HepG2 (cell line): ENCODE data around the gene GPC6. TPM values are rescaled to one million over a fixed set of nuclear protein-coding genes. Genes with fewer than 3 reads are reported as not detected.

ENCODE experiments used
- AHR ChIP-seq: IDR thresholded peaks from 2 replicates; pipeline ENCODE4 v1.6.1; 2018; ENCODE audit warnings: missing genetic modification reagents, missing compliant biosample characterization
- ATF6 ChIP-seq: sonication (generic); formaldehyde crosslinking; conservative IDR thresholded peaks from 2 replicates; pipeline ENCODE4 v1.4.0; 2020; ENCODE audit warnings: missing genetic modification reagents
- CCAR2 ChIP-seq: fragments of 200-400 bp; formaldehyde crosslinking; optimal IDR thresholded peaks from 2 replicates; pipeline ENCODE3; 2018; ENCODE audit warnings: low read depth, mild to moderate bottlenecking, low read length, moderate library complexity
- CENPX ChIP-seq: sonication (generic); formaldehyde crosslinking; IDR thresholded peaks from 2 replicates; pipeline ENCODE4 v1.9.0; 2021; ENCODE audit warnings: mild to moderate bottlenecking, missing genetic modification reagents, moderate library complexity
- DZIP1 ChIP-seq: sonication (generic); formaldehyde crosslinking; IDR thresholded peaks from 2 replicates; pipeline ENCODE4 v1.5.0; 2020; ENCODE audit warnings: mild to moderate bottlenecking, missing genetic modification reagents
- ELF1 ChIP-seq: sonication (generic); formaldehyde crosslinking; IDR thresholded peaks from 2 replicates; pipeline ENCODE4 v1.4.0; 2020; ENCODE audit warnings: missing genetic modification reagents
- FOSL2 ChIP-seq: sonication (generic); formaldehyde crosslinking; IDR thresholded peaks from 2 replicates; pipeline ENCODE4 v1.4.0; 2020; ENCODE audit warnings: missing genetic modification reagents
- FOXK1 ChIP-seq: sonication (generic); formaldehyde crosslinking; IDR thresholded peaks from 2 replicates; pipeline ENCODE4 v1.4.0; 2020; ENCODE audit warnings: low read depth, missing genetic modification reagents, borderline replicate concordance
- MXI1 ChIP-seq: IDR thresholded peaks from 3 replicates; pipeline ENCODE4 v1.6.1; 2012; ENCODE audit warnings: low read depth, low read length, inconsistent platforms, borderline replicate concordance
- NAIF1 ChIP-seq: sonication (generic); formaldehyde crosslinking; IDR thresholded peaks from 2 replicates; pipeline ENCODE4 v1.5.0; 2020; ENCODE audit warnings: mild to moderate bottlenecking, missing genetic modification reagents, borderline replicate concordance
- NFATC3 ChIP-seq: sonication (generic); formaldehyde crosslinking; IDR thresholded peaks from 2 replicates; pipeline ENCODE4 v1.5.1; 2020; ENCODE audit warnings: mild to moderate bottlenecking, missing genetic modification reagents
- NPAS2 ChIP-seq: sonication (generic); formaldehyde crosslinking; IDR thresholded peaks from 2 replicates; pipeline ENCODE4 v1.8.0; 2022; ENCODE audit warnings: mild to moderate bottlenecking, missing genetic modification reagents, borderline replicate concordance
- NR2F6 ChIP-seq, 2 experiments: IDR thresholded peaks; 2 replicates each; pipeline ENCODE4 v1.6.1; 2016; ENCODE audit warnings: antibody characterized with exemption in 1 of 2, mild to moderate bottlenecking in 1 of 2
- RELA ChIP-seq: sonication (generic); formaldehyde crosslinking; IDR thresholded peaks from 2 replicates; pipeline ENCODE4 v1.4.0; 2020; ENCODE audit warnings: missing genetic modification reagents
- RFX5 ChIP-seq: IDR thresholded peaks from 2 replicates; pipeline ENCODE4 v1.6.1; 2011; ENCODE audit warnings: low read depth, low read length, improper control_type of control experiment
- ZBTB42 ChIP-seq: sonication (generic); formaldehyde crosslinking; IDR thresholded peaks from 2 replicates; pipeline ENCODE4 v1.5.0; 2020; ENCODE audit warnings: mild to moderate bottlenecking, missing genetic modification reagents
- ZMAT3 ChIP-seq: sonication (generic); formaldehyde crosslinking; conservative IDR thresholded peaks from 2 replicates; pipeline ENCODE4 v1.7.0; 2021; ENCODE audit warnings: missing genetic modification reagents
- ZNF207 ChIP-seq: fragments of 450-650 bp; IDR thresholded peaks from 2 replicates; pipeline ENCODE4 v1.6.1; 2016; ENCODE audit warnings: antibody characterized with exemption, borderline replicate concordance
- ZNF569 ChIP-seq: sonication (generic); formaldehyde crosslinking; IDR thresholded peaks from 2 replicates; pipeline ENCODE4 v1.5.0; 2020; ENCODE audit warnings: mild to moderate bottlenecking, missing genetic modification reagents, moderate library complexity, borderline replicate concordance
- ZNF572 ChIP-seq: sonication (generic); formaldehyde crosslinking; IDR thresholded peaks from 2 replicates; pipeline ENCODE4 v1.5.1; 2020; ENCODE audit warnings: mild to moderate bottlenecking, missing genetic modification reagents
- ZNF850 ChIP-seq: sonication (generic); formaldehyde crosslinking; conservative IDR thresholded peaks from 2 replicates; pipeline ENCODE4 v1.9.0; 2021; ENCODE audit warnings: mild to moderate bottlenecking, missing genetic modification reagents
- polyA plus RNA-seq, 8 experiments: library from polyadenylated mRNA; depleted of rRNA in 3 of 8; stranded (reverse) in 7 of 8; unstranded in 1 of 8; fragments of >200 nt; fragmentation: Illumina TruSeq in 4 of 8; extraction: Trizol in 4 of 8; gene quantifications; 2 replicates each; pipeline versions ENCODE4 v1.2.1 to v1.2.3, GENCODE V29; 2011 to 2016; ENCODE audit warnings: low read depth in 4 of 8, missing spikeins in 1 of 8, mixed read lengths in 1 of 8; ENCODE audit not compliant: insufficient read depth in 1 of 8
- total RNA-seq, 5 experiments: library from RNA; depleted of rRNA; stranded (reverse); fragments of >200 nt; fragmentation: Illumina TruSeq; extraction: Trizol; gene quantifications; 2 replicates each; pipeline ENCODE4 v1.2.3, GENCODE V29; 2016; ENCODE audit warnings: low read depth in 1 of 5
- TF ChIP-seq, protein P1 (sequence below): sonication (generic); formaldehyde crosslinking; IDR thresholded peaks from 2 replicates; pipeline ENCODE4 v1.5.0; 2020; ENCODE audit warnings: missing genetic modification reagents, mild to moderate bottlenecking, borderline replicate concordance
- TF ChIP-seq, protein P2 (sequence below): sonication (generic); formaldehyde crosslinking; IDR thresholded peaks from 2 replicates; pipeline ENCODE4 v1.8.1; 2023; ENCODE audit warnings: mild to moderate bottlenecking, inconsistent platforms, moderate library complexity, missing genetic modification reagents, borderline replicate concordance

The GPC6 gene
- total and polyA plus RNA-seq, 2 of the 13 experiments (the other 11 are each of a cell fraction or from before 2014, with no cell fraction given), result 24.5 to 33.9 TPM

- TF ChIP-seq NAIF1 (CRISPR knock-in tag) (no peak; the same call in 1 of the 2 replicates), ZBTB42 (CRISPR knock-in tag) (no peak), MXI1 (no peak), ZNF569 (CRISPR knock-in tag) (no peak), FOSL2 (CRISPR knock-in tag) (no peak; the same call in 1 of the 2 replicates), CENPX (CRISPR knock-in tag) (no peak), ZMAT3 (no peak), ZNF207 (no peak), AHR (CRISPR knock-in tag) (no peak), DZIP1 (CRISPR knock-in tag) (0 out of 2 replicates have a peak, but pooled peaks have one; percentile 57), NR2F6 (IDR thresholded peaks at IDR 0.05) (peak; percentile 13; the same call in 1 of the 2 replicates), NR2F6 (CRISPR knock-in tag; IDR thresholded peaks at IDR 0.05) (no peak), RFX5 (no peak), ATF6 (CRISPR knock-in tag) (no peak), CCAR2 (no peak), RELA (no peak), ZNF572 (CRISPR knock-in tag) (no peak), FOXK1 (no peak), ELF1 (CRISPR knock-in tag) (no peak), ZNF850 (CRISPR knock-in tag) (no peak), NPAS2 (CRISPR knock-in tag) (no peak), NFATC3 (CRISPR knock-in tag) (0 out of 2 replicates have a peak, but pooled peaks have one; percentile 35)
- TF ChIP-seq, protein P1, sequence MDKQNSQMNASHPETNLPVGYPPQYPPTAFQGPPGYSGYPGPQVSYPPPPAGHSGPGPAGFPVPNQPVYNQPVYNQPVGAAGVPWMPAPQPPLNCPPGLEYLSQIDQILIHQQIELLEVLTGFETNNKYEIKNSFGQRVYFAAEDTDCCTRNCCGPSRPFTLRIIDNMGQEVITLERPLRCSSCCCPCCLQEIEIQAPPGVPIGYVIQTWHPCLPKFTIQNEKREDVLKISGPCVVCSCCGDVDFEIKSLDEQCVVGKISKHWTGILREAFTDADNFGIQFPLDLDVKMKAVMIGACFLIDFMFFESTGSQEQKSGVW, result peak; percentile 83; the same call in 1 of the 2 replicates
- TF ChIP-seq, protein P2, sequence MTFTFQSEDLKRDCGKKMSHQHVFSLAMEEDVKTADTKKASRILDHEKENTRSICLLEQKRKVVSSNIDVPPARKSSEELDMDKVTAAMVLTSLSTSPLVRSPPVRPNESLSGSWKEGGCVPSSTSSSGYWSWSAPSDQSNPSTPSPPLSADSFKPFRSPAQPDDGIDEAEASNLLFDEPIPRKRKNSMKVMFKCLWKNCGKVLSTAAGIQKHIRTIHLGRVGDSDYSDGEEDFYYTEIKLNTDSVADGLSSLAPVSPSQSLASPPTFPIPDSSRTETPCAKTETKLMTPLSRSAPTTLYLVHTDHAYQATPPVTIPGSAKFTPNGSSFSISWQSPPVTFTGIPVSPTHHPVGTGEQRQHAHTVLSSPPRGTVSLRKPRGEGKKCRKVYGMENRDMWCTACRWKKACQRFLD (CRISPR knock-in tag), result no peak
Measured at GRCh38 chr13:93227878-93228642, 1.5 kb downstream of the GPC6 start (continued).
